NCI-H1694 (cell line): ENCODE results near the gene CPED1.
"Not testable (repeated sequence)": the region's sequence is repeated elsewhere in the genome, so short reads cannot be mapped to it uniquely, and the experiment has no call there.

Source experiments
- DNase-seq: peaks from one replicate; lab custom pipeline; 2025; lab: John Stamatoyannopoulos, UW

The CPED1 gene

DNA sequence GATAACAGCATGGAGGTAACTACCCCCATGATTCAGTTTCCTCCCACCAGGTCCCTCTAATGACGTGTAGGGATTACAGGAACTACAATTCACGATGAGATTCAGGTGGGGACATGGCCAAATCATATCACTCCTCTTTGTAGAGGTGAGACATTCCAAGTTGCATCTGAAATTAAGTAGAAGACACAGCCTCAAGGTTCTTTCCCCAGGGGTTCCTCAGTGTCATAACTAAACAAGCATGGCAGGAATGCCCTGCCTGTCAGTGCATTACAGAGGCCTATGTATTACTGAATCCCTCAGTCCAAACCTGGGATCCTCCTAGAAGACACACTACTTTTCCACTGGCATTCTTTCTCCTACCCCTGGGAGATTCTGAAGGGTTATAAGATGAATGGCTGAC lies 297.7 kb downstream of the CPED1 start:
- no peak for DNase-seq

DNA sequence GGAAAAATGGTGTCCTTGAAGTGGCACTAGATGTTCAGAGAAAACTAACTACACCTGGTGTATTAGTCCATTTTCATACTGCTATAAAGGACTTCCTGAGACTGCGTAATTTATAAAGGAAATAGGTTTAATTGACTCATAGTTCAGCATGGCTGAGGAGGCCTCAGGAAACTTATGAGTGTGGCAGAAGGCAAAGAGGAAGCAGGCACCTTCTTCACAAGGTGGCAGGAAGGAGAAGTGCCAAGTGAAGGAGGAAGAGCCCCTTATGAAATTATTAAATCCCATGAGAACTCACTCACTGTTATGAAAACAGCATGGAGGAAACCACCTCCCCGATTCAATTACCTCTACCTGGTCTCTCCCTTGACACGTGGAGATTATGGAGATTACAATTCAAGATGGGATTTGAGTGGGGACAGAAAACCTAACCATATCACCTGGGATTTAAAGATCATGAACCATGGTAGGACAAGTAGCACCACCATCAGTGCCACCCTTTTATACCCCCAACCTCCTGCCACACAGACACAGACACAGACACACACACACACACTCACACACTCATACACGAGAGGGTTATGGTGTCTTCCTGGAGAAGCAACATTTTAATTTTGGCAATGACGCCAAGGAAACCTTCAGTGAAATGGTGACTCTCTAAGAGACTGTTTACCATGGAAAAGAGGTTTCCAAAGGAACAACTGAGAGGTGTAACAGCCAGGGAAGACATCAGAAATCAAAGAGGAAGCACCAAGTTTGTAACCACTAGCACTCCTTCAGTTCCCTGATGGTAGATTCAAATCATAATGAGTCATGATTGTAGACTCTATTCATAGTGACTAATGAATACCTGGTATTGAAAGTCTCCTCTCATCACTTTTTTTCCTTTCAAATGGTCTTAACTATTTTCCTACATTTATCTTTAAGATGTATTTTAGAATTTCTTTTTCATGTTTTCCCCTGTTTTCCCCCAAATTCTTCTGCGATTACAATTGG lies 298.5 kb downstream of the CPED1 start:
- DNase-seq = no peak

DNA sequence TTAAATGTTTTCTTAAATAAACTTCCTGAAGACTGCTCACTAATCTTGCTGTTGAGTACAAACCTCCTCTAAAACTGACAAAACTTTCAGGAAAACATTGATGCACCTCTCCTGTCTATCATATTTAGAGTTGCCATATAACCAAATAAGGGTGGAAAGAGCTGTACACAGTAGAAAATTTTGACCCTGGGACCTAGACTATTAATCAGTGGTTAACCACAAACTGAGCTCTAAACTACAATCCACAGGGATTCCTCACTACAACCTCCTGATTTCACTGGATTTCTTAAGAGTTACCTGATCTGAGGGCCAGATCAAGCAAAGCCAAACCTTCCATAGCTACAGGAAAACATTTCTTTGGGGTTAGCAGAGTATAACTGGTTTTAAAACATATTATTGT lies 300.4 kb downstream of the CPED1 start:
- no peak for DNase-seq

DNA sequence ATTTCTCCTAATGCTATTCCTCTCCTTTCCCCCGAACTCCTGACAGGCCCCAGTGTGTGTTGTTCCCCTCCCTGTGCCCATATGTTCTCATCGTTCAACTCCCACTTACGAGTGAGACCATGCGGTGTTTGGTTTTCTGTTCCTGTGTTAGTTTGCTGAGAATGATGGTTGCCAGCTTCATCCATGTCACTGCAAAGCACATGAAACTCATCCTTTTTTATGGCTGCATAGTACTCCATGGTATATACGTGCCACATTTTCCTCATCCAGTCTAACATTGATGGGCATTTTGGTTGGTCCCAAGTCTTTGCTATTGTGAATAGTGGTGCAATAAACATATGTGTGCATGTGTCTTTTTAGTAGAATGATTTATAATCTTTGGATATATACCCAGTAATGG lies 301.4 kb downstream of the CPED1 start:
- DNase-seq = not testable (repeated sequence)

DNA sequence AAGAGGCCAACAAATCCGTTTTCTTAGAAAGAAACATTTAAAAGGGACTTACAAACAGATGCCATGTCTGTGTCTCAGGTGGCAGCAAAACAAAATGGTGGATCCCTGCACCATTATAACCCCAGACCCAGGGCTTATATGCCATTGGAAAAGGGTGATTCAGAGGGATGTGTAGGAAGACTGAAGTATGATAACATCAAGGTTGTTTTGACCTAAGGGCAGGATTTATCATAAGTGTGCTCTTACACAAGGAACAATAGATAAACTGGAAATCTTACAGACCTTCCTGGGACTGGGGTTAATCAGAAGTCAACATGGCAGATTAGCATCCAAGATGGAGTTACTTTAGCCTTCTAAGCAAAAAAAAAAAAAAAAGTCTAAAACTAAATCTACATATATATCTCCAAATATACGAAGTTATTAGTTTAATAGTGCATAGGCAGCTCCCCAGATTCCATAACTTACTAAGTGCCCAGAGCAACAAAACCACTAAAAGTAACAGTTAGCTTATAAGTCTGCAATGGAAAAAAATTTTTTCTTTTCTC lies 306.0 kb downstream of the CPED1 start:
- no peak for DNase-seq

DNA sequence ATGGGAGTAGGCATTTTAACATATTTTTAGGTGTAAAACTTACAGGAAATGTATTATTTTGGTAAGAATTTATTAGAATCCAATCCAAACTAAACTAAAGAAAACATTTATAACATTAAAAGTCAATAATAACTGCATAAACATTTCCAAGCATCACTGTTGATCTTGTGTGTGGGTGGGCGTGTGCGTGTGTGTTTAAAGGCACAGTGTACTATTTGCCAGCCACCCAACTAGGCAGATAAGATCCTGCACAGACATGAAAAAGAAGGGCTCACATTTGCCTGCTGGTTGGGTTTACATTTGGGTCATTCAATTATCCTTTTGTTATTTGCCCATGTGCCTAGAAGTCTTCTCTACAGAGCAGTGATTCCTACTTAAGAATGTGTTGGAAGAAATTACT lies 309.3 kb downstream of the CPED1 start:
- no peak for DNase-seq

DNA sequence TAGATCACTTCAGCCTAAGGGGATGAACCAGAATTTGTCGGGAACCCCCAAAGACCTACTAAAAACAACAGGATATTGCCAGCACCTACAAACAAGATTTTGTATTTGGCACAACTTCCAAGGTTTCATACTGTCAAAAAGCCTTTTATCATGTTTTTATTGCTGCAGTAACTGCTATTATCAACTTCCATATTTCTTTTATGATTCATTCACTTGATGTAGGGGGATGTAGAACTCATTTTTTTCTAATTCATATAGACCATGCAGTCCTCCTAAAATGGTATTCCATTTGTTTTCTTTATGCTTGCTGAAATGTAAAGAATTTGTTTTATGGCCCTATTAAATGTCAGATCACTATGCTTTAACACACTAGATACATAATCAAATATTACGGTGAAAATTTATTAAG lies 310.3 kb downstream of the CPED1 start:
- no peak for DNase-seq

DNA sequence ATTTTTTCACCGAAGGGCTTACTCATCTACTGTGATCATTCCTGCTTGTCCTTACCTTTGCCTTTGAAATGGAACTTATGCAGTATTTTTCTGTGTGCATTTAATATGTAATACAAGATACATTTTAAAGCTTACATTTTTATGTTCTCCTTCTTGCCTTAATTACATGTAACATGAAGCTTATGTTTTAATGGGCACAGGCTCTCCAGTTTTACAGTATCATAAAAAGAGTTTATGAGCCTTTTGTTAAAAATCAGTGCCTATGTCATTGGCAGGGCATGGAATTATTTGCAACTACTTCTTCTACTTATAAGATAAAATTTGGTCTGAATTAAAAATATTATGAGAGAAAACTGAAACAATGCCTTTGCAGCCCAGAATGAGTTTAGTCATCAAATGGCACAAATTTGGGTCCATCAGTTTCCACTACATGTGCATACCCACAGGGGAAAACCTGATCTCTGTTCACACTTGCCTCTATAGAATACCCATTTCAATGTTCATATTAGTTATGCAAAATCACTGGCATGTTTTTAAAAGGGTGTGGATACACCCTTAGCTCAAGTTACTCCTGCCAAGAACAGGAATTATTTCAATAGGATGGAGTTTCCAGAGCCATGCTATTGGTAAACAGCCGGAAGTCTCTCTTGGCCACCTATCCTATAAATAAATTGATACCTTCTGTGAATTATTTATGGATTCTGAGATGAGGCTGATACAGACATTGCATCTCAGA lies 312.3 kb downstream of the CPED1 start:
- no peak for DNase-seq

DNA sequence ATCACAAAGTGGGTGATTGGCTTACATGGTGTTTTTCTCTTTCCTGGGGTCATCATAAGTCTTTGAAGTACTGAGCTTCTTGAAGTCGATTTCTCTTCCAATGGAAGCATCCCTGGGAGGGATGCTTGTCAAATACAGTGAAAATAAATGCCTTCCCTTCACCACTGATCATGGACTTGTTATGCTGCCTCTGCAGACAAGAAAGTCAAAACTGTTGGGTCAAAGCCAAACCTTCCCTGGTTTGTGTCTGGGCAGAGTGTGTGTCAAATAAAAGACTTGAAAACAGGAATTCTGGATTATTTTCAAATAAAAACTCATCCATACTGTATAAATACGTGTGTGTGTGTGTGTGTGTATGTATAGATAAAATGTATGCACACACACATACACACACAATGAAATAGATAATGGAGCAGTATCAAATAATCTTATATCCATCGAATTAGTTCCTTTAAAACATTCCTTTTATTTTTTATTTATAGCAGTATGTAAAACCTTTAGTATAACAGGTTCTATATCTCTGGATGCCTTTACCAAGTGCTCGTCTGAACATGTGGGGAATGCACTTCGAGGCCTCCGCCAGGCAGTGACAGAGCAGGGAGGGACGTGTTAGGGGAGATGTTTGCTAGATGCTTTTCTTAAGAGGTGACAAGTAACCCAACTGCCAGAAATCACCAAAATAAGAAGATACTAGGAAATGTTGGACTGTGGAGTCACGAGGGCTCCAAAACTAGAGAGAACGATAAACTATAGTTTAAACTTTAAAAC lies 313.1 kb downstream of the CPED1 start:
- DNase-seq = no peak

DNA sequence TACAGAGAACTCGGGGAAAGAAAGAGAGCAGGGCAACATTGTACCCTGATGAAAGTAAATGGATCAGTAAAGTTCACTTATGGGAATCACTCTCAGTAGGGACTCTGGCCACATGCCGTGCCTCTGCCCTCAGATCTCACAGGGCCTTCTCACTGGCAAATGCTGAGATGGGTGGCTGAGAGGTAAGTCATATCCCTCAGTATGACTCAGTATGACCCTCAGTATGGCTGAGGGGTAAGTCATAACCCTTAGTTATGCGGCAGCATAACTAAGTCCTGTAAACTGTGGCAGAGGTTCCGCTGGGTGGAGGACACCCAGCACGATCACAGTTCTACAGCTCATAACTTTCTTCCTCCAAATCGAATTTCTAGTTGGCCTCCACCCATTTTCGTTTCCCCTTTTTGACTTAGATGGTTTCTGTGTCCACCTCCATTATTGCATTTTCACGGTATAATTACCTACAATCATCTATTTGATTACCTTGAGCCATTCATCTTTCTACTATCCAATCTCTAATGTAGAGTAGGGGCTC lies 313.8 kb downstream of the CPED1 start:
- no peak for DNase-seq

DNA sequence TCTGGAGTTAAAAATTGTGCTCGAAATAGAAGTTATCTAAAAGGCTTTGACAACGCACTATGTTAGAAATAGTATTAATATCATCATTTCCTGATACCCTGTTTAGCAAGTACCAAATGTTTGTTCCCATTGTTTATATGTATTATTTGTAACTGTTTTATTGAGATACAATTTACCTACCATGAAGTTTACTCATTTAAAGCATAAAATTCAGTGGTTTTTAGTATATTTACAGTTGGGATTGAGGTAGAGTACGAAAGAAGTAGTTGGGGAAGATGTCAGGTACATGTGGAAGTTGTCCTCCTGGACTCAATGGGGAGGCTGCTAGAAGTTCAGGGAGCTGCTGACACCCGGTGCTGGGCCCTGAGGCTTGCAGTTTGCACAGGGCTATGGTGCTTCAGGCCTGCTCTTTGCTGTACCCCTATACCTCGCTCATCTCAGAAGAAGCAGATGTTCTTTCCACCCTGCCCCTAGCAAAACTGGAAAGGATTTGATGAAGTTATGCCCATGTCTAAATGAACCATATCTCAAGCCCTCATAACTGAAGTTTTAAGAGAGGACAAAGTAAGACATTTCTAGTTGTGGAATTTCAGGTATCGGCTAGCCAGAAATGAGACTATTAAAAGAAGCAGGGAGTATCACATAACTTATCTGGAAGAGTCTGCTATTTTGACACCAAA lies 315.1 kb downstream of the CPED1 start:
- no peak for DNase-seq

DNA sequence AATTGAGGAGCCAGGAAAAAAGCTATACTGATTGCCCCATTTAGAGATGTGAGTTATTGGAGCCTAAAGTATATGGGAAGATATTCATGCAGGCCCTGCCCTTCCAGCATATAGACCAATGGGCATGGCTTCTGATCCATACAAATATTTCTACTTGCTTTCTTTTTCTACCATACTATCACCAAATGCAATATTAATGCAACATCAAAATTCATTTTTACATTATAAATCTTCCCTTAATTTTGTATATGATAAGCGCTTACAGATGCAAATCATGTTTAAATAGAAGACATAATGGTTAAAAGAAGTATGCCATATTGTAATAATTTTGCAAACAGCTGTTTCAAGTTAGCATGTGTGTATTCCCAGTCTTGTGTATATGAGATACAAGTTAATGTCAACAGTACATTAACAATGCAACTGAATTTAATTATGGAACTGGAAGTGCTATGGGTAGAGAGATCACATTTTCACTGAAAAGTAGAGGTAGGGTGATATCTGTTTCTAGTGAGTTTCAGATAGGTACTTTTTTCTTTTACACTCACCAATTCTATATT lies 315.7 kb downstream of the CPED1 start:
- no peak for DNase-seq

DNA sequence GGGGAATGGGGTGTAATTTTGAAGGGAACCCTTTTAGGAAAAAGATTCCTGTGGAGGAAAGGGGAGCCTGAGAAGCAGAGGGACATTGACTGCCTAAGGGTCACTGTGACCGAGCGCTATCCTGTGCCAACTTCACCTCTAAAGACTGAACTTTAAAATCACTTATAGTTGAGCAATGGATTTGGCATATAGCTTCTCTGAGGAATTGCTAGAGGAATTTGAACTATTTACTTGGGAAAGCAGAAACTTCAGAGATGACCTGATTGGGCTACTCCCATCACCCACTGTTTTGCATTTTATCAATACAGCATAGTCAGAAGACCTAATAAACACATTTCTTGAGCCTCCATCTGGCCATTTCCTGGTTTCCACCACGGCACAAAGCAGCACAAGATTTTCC lies 316.6 kb downstream of the CPED1 start:
- no peak for DNase-seq

DNA sequence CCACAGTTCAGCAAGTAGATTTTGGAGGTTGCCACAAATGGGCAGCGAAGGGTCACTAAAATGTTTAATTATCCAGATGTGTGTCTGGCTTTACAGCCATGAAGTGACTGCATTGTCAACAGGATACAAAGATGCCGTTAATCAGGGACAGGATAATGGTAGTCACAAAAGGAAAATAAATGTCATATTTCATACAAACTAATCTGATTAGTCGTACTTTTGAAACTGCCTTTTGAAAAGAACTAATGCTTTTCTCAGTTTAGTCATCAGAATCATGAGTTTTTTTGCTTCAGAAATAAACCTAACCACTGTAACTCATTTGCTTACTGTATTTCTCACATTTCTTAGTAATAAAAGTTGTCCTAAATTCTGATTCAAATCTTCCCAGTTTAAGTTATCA lies 318.1 kb downstream of the CPED1 start:
- DNase-seq = no peak

DNA sequence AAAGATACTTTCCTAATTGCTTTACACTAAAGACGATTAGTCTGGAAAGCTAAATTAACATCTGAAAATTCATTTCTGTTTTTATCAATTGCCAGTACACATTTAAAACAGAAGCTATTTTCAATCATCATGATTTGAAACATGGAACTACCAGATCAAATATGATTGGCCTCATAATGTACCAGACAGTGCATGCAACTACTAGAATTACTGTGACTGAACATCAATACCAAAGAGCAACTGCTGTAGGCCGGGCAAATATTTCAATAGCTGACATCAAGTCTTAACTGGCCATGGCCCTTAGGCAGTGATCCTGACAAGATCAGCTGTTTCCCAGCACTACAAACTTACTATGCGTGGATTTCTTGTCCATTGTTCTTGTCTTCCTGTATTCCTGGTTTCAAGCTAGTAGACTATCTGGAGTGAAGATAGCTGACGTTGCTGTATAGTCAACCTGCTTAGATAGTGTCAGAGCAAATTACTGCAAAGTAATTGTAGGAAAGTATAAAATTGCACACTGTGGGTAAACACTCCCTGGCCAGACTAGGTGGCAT lies 318.6 kb downstream of the CPED1 start:
- DNase-seq = no peak

DNA sequence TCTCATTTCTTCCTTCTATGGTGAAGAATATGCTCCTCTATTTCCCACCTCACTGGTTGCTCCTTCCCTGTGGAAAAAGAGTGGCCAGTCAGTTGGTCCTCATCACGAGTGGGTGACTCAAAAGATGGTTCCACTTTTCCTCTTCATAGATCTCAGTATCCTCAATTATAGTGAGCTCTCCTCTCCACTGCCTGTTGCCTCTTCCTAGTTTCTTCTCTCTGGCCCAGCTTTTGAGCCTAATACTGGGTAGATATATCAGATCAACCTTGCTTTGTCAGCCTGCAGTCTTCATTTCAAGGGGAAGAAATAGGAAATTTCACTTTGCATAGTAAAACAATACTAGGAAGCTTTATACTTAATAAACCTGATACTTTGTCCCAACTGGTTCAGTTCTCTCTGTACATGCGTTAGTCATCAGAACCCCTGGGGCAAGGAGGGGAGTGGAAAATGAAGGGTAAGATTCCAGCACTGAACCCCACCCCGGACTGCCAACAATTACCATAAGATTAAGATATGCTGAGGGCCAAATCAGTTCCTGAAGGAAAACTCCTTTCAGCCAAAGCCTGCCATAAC lies 324.8 kb downstream of the CPED1 start:
- no peak for DNase-seq

DNA sequence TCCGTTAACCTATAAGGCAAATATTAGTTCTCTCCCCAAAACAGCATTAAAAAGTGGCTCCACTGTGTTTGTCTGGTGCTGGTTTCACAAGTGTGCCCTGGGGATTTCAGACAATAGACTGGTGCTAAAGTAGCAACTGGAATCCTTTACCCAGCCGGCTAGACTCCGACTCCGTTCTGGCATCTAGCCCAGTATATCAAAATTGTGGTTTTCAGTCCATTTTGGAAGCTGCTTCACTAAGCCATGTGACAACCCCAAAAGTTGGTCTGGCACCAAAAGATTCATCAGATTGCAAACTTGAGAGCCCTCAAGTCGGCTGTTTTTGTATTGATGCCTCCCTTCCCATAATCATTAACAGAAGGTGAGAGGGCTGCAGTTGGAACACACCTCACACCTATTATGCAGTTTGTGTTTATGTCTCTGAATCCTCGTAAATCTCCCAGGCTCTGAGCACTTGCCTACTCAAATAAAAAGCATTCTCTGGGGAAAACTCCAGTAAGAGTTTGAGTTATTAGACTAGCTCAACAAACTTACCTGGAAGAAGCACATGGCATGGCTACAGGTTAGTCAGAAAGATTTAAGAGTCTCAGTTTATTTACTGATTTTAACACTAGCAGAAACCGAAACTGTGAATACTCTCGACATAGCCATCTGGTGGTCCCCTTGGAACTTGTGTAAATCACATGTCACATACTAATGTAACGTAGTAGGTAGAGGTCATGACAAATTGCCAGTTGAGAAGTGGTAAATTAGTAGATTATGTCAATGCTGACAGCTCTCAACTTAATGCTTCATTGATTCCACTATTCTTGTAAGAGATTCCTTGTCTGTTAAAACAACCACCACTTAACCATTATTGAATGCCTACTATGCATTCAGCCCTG lies 325.5 kb downstream of the CPED1 start:
- DNase-seq = peak; percentile 82

DNA sequence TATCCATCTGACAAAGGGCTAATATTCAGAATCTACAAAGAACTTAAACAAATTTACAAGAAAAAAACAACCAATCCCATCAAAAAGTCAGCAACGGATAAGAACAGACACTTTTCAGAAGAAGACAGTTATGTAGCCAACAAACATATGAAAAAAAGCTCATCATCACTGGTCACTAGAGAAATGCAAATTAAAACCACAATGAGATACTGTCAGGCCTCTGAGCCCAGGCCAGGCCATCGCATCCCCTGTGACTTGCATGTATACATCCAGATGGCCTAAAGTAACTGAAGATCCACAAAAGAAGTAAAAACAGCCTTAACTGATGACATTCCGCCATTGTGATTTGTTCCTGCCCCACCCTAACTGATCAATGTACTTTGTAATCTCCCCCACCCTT lies 326.7 kb downstream of the CPED1 start:
- not testable (repeated sequence) for DNase-seq

DNA sequence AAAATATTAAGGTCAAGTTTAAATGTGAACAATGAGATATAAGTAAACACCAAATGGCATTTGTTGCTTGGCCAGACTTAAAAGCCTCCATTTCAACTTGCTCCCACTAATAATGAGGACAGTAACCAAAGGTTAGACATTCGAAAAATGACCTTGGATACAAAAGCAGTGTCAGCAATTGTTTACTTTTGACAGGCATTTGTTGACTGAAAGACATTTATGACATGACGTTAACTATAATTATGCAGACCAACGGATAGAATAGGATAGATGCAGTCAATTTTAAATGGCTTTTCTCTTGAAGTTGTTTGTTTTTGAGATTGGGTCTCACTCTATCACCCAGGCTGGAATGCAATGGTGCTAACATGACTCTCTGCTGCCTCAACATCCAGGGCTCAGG lies 333.9 kb downstream of the CPED1 start:
- DNase-seq = no peak
